ENCODE results near the gene SLC25A45.
"Not testable (repeated sequence)": the region's sequence is repeated elsewhere in the genome, so short reads cannot be mapped to it uniquely, and the experiment has no call there.

The SLC25A45 gene

DNA sequence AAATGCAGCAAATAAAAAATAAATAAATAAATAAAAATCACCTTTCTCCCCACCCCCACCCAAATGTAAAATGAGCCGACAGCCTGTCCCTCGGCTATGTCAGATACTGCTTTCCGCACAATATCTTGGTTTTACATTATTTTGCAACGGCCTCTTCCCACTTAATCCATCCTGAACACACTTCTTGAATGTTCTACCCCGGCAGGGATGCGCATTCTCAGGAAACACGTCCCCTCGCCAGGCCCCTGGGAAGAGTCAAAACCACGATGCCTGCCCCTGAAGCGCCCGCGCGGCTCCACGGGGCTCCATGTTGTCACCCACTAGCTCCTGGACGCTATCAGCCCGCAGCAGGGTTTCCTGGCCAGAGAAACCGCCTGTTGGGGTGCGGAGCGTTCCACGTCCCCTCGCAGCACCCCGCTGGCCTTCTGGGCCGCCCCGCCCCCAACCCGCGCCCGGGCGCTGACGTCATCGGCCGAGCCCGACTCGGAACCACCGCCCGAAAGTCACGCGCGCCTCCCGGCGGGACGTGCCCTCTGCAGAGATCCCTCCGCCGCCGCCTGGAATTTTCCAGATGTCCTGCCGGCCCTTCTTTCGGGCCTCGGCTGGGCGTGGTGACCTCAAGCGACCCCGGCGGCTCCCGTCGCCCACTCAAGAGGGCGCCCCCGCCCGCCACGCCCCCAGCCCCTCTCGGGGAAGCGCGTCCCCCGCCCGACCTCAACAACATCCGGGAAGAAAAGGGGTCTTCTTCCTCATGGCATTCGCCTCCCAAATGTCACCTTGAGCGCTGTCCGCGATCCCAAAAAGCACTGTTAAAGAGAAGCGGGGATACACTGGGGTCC, 39.6 kb upstream of the SLC25A45 start:
- DNase-seq, result peak; percentile 95 to 96

GRCh38 chr11:65420979-65421793, 38.7 kb upstream of the SLC25A45 start:
- DNase-seq, result peak; percentile 95 to 97

DNA sequence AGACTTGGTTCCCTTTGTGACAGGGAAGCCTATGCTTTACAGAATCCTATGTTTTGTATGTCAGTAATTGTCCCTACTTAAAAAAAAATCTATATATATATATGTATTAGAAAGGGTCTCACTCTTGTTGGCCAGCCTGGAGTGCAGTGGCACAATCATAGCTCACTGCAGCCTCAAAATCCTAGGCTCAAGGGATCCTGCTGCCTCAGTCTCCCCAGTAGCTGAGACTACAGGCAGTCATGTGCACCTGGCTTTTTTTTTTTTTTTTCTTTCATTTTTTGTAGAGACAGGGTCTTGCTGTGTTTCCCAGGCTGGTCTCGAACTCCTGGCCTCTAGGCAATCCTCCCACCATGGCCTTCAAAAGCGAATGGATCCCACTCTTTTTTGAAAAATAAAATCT, 38.1 kb upstream of the SLC25A45 start:
- peak in 1 of 2 donors; percentile 12 for DNase-seq

- peak; percentile 86 for DNase-seq
Observed at GRCh38 chr11:65419772-65420481, 37.5 kb upstream of the SLC25A45 start.

DNA sequence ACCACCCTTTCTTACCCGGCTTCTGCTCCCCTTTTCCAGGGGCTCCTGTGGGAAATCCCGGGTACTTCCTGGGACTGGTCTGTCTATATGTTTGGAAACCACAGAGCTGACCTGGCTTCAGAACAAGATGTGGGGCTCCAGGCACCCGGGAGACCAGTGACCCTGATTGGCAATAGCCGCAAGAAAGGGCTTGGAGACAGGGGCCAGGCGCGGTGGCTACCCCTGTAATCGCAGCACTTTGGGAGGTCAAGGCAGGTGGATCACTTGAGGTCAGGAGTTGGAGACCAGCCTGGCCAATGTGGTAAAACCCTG, 37.0 kb upstream of the SLC25A45 start:
- DNase-seq, result no peak

DNA sequence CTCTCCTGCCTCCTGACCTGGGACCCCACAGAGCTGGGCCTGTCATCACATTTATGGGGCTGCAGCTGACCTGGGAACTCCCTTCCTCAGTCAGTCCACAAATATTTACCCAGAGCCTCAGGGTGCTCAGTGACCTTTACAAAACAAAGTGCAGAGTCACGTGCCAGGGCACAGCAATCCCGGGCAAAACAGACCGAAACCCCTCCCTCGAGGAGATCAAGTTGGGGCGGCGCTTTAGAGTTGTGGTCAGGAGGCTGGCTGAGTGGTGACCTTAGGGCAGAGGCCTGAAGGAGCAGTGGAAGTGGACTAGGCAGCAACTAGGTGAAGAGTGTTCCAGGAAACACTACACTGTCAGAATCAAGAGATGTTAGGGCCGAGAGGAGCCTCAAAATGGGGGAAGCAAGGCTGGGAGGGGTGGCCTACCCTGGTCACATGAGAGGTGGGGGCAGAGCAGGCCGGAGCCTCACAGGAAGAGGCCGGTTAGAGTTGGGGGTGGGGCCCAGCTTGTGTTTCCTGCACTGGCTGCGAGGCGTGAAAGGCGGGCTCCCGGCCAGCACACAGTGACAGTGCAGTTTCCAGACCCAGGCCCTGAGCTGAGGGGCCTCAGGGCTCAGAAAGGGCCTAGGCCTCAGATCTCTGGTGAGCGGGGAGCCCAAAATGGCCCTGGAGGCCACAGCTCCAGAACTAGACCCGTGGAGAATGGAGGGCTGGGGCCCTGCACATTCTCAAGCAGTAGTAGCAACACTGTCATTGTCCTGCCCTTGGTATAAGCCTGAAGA, 36.4 kb upstream of the SLC25A45 start:
- peak; percentile 88 to 94 for DNase-seq

- DNase-seq, result no peak
Observed at GRCh38 chr11:65418431-65418680, 35.9 kb upstream of the SLC25A45 start.

DNA sequence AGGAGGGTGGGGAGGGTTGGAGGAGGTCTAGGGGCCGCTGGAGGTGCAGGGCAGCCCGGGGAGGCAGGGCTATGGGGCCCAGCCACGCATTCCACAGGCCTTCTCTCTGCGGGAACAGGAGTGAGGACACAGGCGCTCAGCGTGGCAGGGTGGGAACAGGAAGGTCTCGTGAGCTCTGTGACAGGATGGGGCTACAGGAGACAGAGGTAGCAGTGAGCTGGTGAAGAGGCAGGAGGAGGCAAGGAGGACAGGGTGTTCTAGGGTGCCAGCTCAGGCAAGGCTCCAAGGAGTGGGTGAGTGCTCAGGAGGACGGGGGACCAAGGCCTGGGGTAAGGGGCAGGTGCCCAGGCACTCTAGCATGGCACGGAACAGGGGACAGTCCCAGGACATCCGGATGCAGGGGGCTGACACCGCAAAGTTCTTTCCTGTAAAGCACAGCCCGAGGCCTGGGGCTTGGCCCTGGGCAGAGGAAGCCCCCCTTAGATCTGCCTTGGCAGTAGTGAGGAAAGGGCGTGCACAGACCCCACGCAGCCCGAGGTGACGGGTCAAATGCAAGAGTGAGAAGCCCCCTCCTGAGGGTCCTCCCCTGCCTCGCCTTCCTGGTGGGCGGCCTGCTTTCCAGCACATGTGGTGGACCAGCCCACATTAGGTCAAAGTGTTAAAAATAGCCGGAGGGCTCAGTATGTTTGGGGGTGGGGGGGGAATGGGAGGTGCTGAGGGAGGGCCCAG, 35.4 kb upstream of the SLC25A45 start:
- DNase-seq, result peak; percentile 53 to 59

DNA sequence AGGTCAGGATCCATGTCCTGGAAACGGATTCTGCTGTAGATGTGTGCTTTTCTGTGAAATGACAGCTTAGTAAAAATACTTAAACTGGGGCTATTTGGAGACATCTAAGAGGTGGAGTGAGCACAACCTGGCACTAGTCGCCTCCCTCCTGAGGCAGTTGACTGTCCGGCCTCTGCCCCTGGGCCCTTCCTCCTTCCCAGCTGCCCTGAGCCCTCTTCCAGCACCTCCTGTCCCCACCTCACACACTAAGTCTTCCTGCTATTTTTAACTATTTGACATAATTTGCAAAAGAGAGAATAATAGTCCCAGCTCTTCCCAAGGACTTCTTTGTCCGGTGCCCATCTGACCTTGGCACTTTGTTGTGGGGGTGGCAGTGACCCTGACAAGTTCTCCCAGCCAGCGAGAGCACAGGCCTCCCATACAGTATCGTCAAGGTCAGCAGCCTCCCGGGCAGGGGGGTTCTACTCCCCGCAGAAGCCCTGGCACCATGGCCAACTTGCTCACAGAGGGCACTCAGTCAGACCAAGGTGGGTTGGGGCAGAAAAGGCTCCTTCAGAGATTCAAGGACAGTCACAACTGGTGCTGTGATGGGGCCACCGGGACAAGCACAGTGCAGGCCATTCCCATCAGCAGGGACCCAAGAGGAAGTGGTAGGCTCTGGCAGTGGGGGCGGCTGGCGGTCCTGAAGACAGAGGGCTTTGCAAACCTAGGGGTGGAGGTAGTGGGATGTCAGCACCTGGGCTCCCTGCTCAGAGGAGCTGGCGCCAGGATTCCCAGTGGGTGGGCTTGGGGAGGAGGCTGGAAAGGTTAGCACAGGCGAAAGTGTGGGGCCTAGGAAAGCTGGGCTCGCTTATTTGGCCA, 34.6 kb upstream of the SLC25A45 start:
- DNase-seq, result peak; percentile 43 to 50

DNA sequence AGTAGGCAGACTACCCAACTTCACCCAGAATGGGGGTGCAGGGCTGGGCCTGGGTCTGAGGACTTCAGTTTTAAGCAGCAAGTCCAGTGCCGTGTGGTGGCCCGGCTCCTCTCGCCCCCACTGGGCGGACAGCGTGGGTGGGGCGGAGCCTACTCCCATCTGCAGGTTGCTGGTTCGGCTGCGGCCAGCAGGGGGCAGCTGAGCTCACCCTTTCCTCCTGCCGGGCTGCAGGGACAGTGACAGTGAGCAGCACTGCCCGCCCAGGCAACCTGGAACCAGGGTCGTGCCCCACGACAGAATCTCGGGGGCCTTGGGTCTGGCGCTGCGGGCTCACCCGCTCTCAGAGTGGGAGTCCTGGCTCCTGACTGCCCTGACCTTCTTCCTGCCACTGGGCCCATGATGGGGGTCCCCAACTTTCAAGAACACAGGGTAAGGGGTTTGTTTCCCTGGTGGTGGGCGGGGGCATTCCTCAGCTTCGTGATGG, 33.9 kb upstream of the SLC25A45 start:
- peak; percentile 92 for DNase-seq

DNA sequence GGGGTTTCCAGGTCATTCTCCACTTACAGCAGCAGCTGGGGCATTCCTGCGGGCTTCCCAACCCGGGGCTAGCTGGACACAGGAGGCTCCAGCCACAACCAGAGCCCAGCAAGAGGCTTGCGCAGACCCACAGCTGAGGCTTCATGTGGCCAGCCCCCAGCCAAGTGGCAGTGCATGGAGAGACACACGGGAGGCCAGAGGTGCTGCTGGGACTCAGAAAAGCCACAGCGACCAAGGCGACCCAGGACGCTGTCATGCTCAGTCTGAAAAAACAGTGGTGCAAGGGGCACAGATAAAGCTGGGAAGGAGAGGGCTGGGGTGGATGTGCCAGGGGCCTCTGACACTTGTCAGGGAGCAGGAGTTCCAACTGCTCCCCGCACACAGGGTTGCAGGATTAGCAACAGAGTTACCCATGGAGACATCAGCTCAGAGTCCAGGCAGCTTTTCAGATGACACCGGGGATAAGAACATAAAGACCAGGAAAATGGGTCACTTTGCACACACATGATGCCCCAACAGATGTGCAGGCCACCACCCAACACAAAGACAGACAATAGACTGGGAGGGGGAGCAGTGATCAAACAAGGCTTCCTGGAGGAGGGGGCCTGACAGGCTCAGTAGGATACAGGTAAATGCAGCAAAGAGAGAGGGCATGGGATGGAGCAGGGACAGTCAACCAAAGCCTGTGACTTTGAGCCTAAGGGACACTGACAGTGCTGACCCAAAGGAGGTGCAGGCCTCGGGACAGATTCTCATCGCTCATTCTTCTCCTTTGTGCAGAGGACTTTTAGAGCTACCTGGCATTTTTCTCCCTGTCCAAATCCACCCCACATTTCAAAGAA, 33.3 kb upstream of the SLC25A45 start:
- no peak for DNase-seq

DNA sequence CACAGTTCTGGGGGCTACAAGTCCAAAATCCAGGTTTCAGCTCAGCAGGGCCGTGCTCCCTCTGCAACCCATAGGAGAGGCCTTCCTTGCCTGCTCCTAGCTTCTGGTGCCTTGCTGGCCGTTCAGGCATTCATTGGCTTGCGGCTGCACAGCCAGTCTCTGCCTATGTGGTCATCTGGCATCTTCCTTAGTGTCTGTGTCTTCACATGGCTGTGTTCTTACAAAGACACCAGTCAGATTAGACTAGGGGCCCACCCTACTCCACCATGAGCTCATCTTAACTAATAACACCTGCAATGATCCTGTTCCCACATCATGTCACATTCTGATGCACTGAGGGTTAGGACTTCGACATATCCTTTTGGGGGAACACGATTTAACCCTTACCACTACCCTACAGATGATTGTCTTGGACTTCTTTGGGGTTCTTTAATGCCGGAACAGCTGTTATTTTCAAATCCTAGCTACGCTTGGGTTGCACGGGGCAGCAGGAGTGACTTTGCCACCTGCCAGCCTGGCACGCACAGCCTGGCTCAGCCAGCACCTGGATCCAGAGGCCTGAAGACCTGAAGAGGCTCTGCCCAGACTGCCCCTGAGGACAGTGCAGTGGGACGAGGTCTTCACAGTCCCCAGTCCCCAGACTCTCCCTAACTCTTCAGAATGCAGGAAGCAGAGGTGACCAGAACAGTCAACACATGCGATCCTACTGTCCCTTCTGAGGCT, 32.5 kb upstream of the SLC25A45 start:
- DNase-seq, result no peak

GRCh38 chr11:65413077-65413664, 30.7 kb upstream of the SLC25A45 start:
- not testable (repeated sequence) for DNase-seq

GRCh38 chr11:65412271-65413076, 30.0 kb upstream of the SLC25A45 start:
- no peak for DNase-seq

- no peak for DNase-seq
Observed at GRCh38 chr11:65411681-65412070, 29.2 kb upstream of the SLC25A45 start.

- no peak for DNase-seq
Observed at GRCh38 chr11:65410936-65411680, 28.7 kb upstream of the SLC25A45 start.

- no peak for DNase-seq
Observed at GRCh38 chr11:65404638-65405339, 22.3 kb upstream of the SLC25A45 start.

Data from CD4-positive, alpha-beta T cell treated with Interleukin-4 for 1 hour (primary cell).